Measurements from ENCODE around the gene TEAD4.

The TEAD4 gene

GRCh38 chr12:3081091-3081490 lies 121.9 kb downstream of the TEAD4 start:
- H3K36me3 ChIP-seq (replicated peaks; ENCODE audit: low read depth, low read length): no peaks in the 10 kb centered on the region
- TF ChIP-seq EZH2phosphoT487 (IDR thresholded peaks at IDR 0.05; ENCODE audit: low read depth) (no peak), CTCF (IDR thresholded peaks at IDR 0.05; ENCODE audit: low read depth, low read length) (no peak)
- no peak overlapping the region for H3K4me3 ChIP-seq (ENCODE audit: low read length)
- no peak overlapping the region for H3K27ac ChIP-seq (ENCODE audit: low read length)
- no peak overlapping the region for H3K4me2 ChIP-seq (ENCODE audit: low read length)
- H4K20me1 ChIP-seq (ENCODE audit: insufficient read depth, low read length): no peaks in the 10 kb centered on the region
- H3K4me1 ChIP-seq (ENCODE audit: low read length): 0 out of 2 replicates have a peak, but pooled peaks cover 2% of the 10 kb centered on the region
- H3K79me2 ChIP-seq (ENCODE audit: low read length): no peaks in the 10 kb centered on the region
- no peaks in the 10 kb centered on the region for H3K9me3 ChIP-seq (ENCODE audit: insufficient read depth, low read length)
- H2AFZ ChIP-seq (ENCODE audit: low read depth, low read length): no peak overlapping the region
- no peak overlapping the region for H3K9ac ChIP-seq (ENCODE audit: low read length)
- peaks cover 14% of the 10 kb centered on the region for H3K27me3 ChIP-seq (ENCODE audit: low read depth, low read length)

GRCh38 chr12:3081886-3082285 lies 122.7 kb downstream of the TEAD4 start:
- Histone ChIP-seq H2AFZ (ENCODE audit: low read depth, low read length) (no peak overlapping the region), H3K79me2 (ENCODE audit: low read length) (no peaks in the 10 kb centered on the region), H3K27ac (ENCODE audit: low read length) (no peak overlapping the region), H3K9ac (ENCODE audit: low read length) (no peak overlapping the region), H3K9me3 (ENCODE audit: insufficient read depth, low read length) (no peaks in the 10 kb centered on the region), H3K36me3 (replicated peaks; ENCODE audit: low read depth, low read length) (no peaks in the 10 kb centered on the region), H3K4me3 (ENCODE audit: low read length) (no peak overlapping the region), H3K4me2 (ENCODE audit: low read length) (no peak overlapping the region), H4K20me1 (ENCODE audit: insufficient read depth, low read length) (no peaks in the 10 kb centered on the region), H3K4me1 (ENCODE audit: low read length) (0 out of 2 replicates have a peak, but pooled peaks cover 2% of the 10 kb centered on the region), H3K27me3 (ENCODE audit: low read depth, low read length) (peaks cover 11% of the 10 kb centered on the region)
- no peak for TF ChIP-seq CTCF (IDR thresholded peaks at IDR 0.05; ENCODE audit: low read depth, low read length)
- TF ChIP-seq EZH2phosphoT487 (IDR thresholded peaks at IDR 0.05; ENCODE audit: low read depth): no peak

GRCh38 chr12:3083241-3083920 lies 124.2 kb downstream of the TEAD4 start:
- H3K9ac ChIP-seq (ENCODE audit: low read length): no peak overlapping the region
- no peak overlapping the region for H3K27ac ChIP-seq (ENCODE audit: low read length)
- H3K4me1 ChIP-seq (ENCODE audit: low read length): no peaks in the 10 kb centered on the region
- no peak overlapping the region for H3K4me3 ChIP-seq (ENCODE audit: low read length)
- no peaks in the 10 kb centered on the region for H3K79me2 ChIP-seq (ENCODE audit: low read length)
- H3K27me3 ChIP-seq (ENCODE audit: low read depth, low read length): peaks cover 3% of the 10 kb centered on the region
- H3K4me2 ChIP-seq (ENCODE audit: low read length): no peak overlapping the region
- no peak for TF ChIP-seq EZH2phosphoT487 (IDR thresholded peaks at IDR 0.05; ENCODE audit: low read depth)
- no peaks in the 10 kb centered on the region for H3K9me3 ChIP-seq (ENCODE audit: insufficient read depth, low read length)
- no peak overlapping the region for H2AFZ ChIP-seq (ENCODE audit: low read depth, low read length)
- H4K20me1 ChIP-seq (ENCODE audit: insufficient read depth, low read length): no peaks in the 10 kb centered on the region
- H3K36me3 ChIP-seq (replicated peaks; ENCODE audit: low read depth, low read length): no peaks in the 10 kb centered on the region

- H3K9ac ChIP-seq (ENCODE audit: low read length): no peak overlapping the region
- no peaks in the 10 kb centered on the region for H4K20me1 ChIP-seq (ENCODE audit: insufficient read depth, low read length)
- no peaks in the 10 kb centered on the region for H3K4me1 ChIP-seq (ENCODE audit: low read length)
- no peak overlapping the region for H3K27ac ChIP-seq (ENCODE audit: low read length)
- H3K9me3 ChIP-seq (ENCODE audit: insufficient read depth, low read length): no peaks in the 10 kb centered on the region
- H3K79me2 ChIP-seq (ENCODE audit: low read length): no peaks in the 10 kb centered on the region
- no peak for TF ChIP-seq CTCF (IDR thresholded peaks at IDR 0.05; ENCODE audit: low read depth, low read length)
- TF ChIP-seq EZH2phosphoT487 (IDR thresholded peaks at IDR 0.05; ENCODE audit: low read depth): no peak
- H3K36me3 ChIP-seq (replicated peaks; ENCODE audit: low read depth, low read length): no peaks in the 10 kb centered on the region
- H2AFZ ChIP-seq (ENCODE audit: low read depth, low read length): no peak overlapping the region
- H3K4me3 ChIP-seq (ENCODE audit: low read length): no peak overlapping the region
- H3K4me2 ChIP-seq (ENCODE audit: low read length): no peak overlapping the region
- no peaks in the 10 kb centered on the region for H3K27me3 ChIP-seq (ENCODE audit: low read depth, low read length)
Observed at GRCh38 chr12:3083921-3084347, 124.7 kb downstream of the TEAD4 start.
